AG04449 (cell line): ENCODE results near the gene LGR4.

Experiments
- CTCF ChIA-PET: fragments of 350-600 bp; formaldehyde crosslinking; extraction: SDS; loops from one replicate; lab custom pipeline; 2021; ENCODE audit warnings: antibody characterized with exemption; lab: Yijun Ruan, JAX
- POLR2A ChIA-PET: fragments of 400-600, 350-600 bp; formaldehyde crosslinking; extraction: SDS; loops from one replicate; lab custom pipeline; 2020; ENCODE audit warnings: antibody characterized with exemption, inconsistent platforms; lab: Yijun Ruan, JAX
- DNase-seq: peaks from one replicate; pipeline ENCODE4 v3.0.0-alpha.2; 2010; ENCODE audit warnings: low read depth, low spot score
- H3K4me3 ChIP-seq: 2 replicates; pipeline ENCODE4 v1.5.1; 2011; ENCODE audit warnings: low read depth, mild to moderate bottlenecking, control low read depth, low read length
- CTCF ChIP-seq: IDR thresholded peaks from one replicate; pipeline ENCODE4 v1.5.1; 2011; ENCODE audit warnings: mild to moderate bottlenecking, moderate library complexity, low read length, control low read depth, inconsistent platforms; ENCODE audit not compliant: insufficient read depth; ENCODE audit errors: missing control alignments

LGR4 gene

DNA sequence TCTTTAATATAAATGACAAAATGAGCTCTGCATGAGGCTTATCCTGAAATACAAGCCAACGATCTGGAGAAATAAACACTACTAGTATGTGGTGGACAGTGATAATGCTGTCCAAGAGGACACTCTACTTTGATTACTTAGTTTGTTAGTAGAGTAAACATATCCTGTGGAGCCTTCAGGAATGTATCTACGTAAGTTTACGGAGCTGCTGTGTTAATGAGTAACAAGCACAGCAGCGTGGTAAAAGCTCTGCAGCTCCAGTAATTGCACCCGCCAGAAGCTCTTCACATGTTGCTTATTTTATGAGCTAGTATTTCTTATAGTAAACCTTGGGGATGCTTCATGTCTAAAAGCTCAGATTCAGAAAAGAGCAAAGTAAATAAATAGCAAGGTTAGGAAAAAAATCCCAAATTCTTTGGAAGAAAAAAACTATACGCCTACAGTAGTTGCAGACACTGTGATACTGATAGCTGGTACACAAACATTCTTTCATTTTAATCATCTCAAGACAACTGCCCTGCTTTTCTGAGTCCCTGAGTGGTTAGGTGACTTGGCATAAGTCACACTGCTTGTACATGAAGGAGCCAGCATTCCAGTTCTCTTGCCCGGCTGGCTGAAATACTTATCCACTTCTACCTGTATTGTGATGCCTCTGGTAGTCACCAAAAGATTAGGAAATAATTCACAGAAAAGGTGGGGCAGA, 76.9 kb downstream of the LGR4 start:
- no peak for TF ChIP-seq CTCF
- POLR2A ChIA-PET = interaction anchor here (0.7 kb wide), 1 partner anchor 11 kb away, joined by 3 read pairs; no protein-coding TSS in a partner anchor
- peak; percentile 51 for DNase-seq
- H3K4me3 ChIP-seq = no peak overlapping the region
- CTCF ChIA-PET = interaction anchor here (1.0 to 1.9 kb wide), 5 partner anchors 9 to 212 kb away, joined by 3 to 5 read pairs (median 4); no protein-coding TSS in a partner anchor

DNA sequence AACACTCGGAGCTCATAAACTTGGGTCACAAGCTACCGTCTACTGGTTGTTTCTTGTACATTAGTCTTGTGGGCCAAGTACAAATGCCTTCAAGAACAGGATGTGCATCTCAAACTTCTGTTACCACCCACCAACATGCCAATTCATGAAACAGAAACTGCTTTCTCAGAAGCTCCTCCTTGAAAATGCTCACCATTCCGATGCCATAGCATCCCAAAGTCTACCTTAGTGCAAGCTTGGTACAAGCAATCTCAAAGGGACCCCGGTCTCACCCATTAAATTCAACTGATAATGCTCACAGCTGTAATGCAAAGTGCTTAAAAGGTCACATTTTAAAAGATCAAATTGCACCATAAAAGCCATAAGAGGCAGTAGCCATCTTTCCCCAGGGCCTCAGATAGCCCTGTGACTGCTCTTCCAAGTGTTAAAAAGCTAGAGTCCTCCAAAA, 77.8 kb downstream of the LGR4 start:
- CTCF ChIA-PET = interaction anchor here (1.1 to 1.9 kb wide), 3 partner anchors 10 to 211 kb away, joined by 3 to 5 read pairs (median 4); no protein-coding TSS in a partner anchor
- no peak for TF ChIP-seq CTCF
- no peak overlapping the region for H3K4me3 ChIP-seq
- DNase-seq = no peak
- POLR2A ChIA-PET = no interaction called here

- ChIA-PET CTCF (interaction anchor here (1.0 to 1.8 kb wide), 3 partner anchors 94 to 209 kb away, joined by 3 to 10 read pairs (median 7); no protein-coding TSS in a partner anchor), POLR2A (no interaction called here)
- no peak overlapping the region for H3K4me3 ChIP-seq
- TF ChIP-seq CTCF = no peak
- peak; percentile 59 for DNase-seq
Measured at GRCh38 chr11:27392278-27393114, 80.1 kb downstream of the LGR4 start.

- no peak for DNase-seq
- no peak overlapping the region for H3K4me3 ChIP-seq
- ChIA-PET POLR2A (no interaction called here), CTCF (interaction anchor here (0.6 to 1.8 kb wide), 9 partner anchors 20 to 208 kb away, joined by 3 to 10 read pairs (median 3); no protein-coding TSS in a partner anchor)
- TF ChIP-seq CTCF = no peak
Measured at GRCh38 chr11:27391331-27392015, 81.1 kb downstream of the LGR4 start.

DNA sequence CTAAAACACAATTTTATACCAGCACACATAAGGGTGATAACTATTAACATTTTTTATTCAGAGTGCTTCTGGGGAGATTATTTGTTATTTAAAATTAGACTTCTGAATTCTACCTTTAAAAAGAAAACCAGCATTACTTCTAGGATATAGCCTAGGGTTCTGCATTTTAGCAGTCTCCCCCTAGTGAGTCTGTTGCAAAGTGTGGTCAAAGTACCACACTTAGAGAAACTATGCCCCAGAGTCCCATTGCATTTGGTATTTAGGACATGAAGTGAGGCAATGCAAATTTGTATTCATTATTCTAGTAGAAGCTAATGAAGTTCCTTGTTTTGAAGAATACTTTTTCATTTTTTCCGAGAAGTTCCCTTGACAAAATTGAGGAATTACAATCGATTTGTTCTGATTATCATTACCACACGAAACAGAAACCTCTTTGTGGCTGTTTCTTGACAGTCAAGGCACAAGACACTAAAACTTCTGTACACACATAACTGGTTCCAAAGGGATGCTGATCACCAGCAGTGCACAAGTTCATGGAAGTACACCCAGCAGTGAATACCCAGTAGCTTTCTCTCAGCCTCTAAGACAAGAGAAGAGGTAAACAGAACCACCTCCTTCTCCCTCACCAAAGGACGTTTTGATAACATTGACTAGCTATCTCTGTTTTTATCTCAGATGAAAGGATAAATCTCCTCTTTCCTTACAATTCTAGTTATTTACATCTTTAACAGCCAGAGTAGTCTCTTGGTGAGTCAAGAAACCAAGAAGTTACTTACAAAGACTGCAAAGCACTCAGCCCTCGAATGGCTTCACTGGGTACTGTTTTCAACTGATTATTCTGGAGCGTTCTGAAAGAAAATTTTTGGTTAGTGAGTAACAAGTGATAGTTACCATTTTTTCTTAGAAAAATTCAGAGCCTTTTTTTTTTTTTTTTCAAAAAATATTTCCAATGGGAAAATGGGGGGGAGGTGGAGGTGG, 82.0 kb downstream of the LGR4 start:
- ChIA-PET CTCF (interaction anchor here (0.7 to 1.8 kb wide), 10 partner anchors 21 to 1844 kb away, joined by 3 to 10 read pairs (median 3); no protein-coding TSS in a partner anchor), POLR2A (no interaction called here)
- peak; percentile 79 for DNase-seq
- no peak overlapping the region for H3K4me3 ChIP-seq
- no peak for TF ChIP-seq CTCF
